ENCODE results near the gene EVC.

Gene EVC

GRCh38 chr4:5710961-5711478 lies at the start of gene EVC:
EVC (plus strand) TSS chr4:5711201; CDS start chr4:5711381, 180 bp downstream.
- peak; percentile 5 for DNase-seq (ENCODE audit: low spot score)

GRCh38 chr4:5661237-5661636 lies 49.8 kb upstream of the EVC start:
- no peak for DNase-seq (ENCODE audit: low spot score)

DNA sequence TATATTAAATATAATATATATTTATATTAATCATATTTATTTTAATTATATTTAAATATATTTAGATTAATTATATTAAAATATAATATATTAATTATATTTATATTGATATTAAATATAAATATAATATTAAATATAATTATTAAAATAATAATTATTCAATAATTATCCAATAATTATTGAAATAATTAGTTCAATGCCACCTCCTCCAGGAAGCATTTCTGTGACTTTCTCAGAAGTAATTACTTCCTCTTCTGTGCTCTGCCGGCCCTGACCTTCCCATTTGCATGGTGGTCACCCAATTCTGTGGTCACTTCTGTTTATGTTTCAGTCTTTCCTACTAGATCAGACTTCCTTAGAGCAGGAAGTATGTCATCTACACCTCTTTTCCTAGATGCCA lies 48.4 kb upstream of the EVC start:
- no peak for DNase-seq (ENCODE audit: low spot score)

DNA sequence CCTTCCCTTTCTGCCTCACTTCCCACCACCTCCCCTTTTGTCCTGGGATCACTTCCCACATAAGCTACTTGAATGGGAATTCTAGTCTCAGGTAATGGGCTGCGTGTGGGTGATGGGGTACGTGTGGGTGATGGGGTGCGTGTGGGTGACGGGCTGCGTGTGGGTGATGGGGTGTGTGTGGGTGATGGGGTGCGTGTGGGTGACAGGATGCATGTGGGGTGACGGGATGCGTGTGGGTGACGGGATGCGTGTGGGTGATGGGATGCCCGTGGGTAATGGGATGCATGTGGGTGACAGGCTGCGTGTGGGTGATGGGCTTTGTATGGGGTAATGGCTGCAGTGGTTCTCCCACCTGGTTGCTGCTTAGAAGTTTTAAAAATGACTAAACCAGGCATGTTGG lies 46.2 kb upstream of the EVC start:
- DNase-seq (ENCODE audit: low spot score): no peak

- no peak for DNase-seq (ENCODE audit: low spot score)
Measured at GRCh38 chr4:5666741-5667140, 44.3 kb upstream of the EVC start.

GRCh38 chr4:5676763-5677162 lies 34.2 kb upstream of the EVC start:
- no peak for DNase-seq (ENCODE audit: low spot score)

GRCh38 chr4:5678977-5679376 lies 32.0 kb upstream of the EVC start:
- DNase-seq (ENCODE audit: low spot score): no peak

DNA sequence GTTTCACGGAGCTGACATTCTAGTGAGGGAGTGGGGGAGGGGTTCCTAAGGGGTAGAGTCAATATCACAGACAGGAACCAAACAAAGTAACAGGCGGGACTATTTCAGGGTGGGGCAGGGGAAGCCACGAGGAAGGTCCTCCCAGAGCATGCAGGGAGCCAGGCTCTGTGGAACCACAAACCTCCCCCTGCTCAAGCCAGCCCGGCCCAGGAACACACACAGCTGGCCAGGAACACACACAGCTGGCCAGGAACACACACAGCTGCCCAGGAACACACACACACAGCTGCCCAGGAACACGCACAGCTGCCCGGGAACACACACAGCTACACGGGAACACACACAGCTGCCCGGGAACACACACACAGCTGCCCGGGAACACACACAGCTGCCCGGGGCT lies 27.4 kb upstream of the EVC start:
- DNase-seq (ENCODE audit: low spot score): no peak

DNA sequence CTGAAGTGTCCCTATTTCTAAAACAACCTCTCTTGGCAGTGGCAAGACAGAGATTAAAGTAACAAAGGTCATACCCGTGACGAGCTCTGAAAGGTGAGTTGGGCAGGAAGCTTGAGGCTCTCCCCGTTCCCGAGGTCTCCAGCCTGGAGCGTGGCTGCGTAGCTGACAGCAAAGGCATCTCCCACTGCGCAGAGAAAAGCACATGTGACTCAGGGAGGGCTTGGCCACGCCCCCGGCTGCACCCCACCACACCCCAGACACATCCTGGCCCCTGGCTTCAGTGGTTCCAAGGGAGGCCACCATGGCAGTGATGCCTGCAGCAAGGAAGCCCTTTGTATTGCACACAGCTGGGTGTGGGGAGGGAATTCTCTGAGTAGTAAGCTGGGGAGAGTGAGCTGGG lies 25.7 kb upstream of the EVC start:
- no peak for DNase-seq (ENCODE audit: low spot score)

DNA sequence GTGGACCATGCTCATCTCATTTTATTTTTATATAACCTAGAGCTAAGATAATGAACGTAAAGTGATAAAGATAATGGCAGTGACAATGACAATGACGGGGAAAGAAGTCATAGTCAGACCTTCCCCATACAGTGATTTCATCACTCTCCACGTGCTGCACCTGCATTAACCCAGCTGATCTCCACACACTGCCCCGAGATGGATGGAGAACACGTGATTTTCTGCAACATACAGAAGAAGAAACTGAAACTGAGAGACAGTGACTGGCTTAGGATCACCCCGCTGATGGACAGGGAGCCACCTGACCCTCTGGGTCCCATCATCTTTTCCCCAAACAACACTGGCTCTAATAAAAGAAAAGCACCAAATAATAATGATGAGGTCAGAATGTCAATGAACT lies 24.7 kb upstream of the EVC start:
- DNase-seq (ENCODE audit: low spot score): no peak

DNA sequence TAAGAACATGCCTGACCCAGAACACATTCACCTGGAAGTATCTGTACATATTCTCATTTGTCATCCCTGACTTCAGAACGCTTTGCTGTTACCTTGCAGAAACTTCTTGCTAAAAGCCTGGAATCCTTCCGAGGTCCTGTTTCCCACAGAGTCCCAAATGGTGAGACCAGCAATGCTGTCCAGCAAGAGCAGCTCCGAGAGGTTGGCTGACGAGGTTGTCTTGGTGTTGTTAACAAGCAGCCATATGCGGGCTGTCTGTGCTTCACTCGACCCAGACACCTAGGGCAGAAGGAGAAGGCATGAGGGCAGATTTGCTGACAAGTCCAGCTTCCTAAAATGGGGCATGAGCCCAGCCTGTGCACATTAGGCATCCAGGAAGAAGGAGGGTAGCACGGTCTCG lies 21.9 kb upstream of the EVC start:
- no peak for DNase-seq (ENCODE audit: low spot score)

DNA sequence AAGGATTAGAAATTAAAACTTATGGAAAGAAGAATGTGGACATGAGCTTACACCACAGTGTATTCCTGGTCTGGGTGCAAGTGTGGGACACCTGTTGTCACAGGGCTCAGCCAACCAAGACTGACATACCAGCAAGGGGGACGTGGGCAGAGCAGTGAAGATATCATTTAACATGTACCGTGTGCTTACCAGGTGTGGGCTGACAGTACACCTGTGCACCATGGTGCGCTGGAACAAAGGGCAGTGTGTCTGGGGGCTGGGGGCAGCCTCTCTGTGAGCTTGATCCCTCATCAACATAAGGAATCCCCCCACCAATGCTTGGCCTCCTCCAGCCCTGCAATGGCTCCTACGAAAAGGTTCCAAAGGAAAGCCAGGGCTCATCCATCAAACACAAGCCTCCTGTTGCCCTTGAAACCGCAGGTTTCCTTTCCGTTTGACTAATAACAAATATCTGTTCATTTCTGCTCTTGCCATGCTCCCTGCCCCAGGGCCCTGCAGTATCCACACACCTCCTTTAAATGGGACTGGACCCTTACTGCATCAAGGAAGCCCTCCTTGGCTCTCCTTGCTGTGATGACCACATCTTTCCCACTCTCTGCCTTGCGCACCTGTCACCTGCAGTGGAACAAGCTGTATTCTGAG lies 19.4 kb upstream of the EVC start:
- no peak for DNase-seq (ENCODE audit: low spot score)

GRCh38 chr4:5693871-5694270 lies 17.1 kb upstream of the EVC start:
- no peak for DNase-seq (ENCODE audit: low spot score)

- no peak for DNase-seq (ENCODE audit: low spot score)
Measured at GRCh38 chr4:5696341-5696740, 14.7 kb upstream of the EVC start.

GRCh38 chr4:5700459-5700858 lies 10.5 kb upstream of the EVC start:
- DNase-seq (ENCODE audit: low spot score): no peak

DNA sequence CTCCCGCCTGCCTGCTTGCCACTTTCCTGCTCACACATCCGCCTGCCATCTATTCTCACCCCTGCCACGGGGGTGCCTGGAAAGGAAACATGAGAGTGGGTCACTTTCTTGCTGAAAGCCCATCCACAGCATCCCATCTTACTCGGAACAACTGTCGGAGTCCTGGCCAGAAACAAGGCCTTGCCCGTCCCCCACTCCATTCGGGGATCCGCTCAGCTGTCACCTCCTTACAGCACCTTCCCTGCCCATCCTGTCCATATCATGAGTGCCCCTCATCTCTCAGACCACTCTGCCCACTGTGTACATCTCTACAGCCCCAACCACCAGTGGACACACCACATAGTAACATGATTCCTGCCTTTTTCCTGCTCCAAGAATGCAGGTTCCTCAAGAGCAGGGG lies 9.0 kb upstream of the EVC start:
- no peak for DNase-seq (ENCODE audit: low spot score)

GRCh38 chr4:5703831-5704230 lies 7.2 kb upstream of the EVC start:
- DNase-seq (ENCODE audit: low spot score): no peak

DNA sequence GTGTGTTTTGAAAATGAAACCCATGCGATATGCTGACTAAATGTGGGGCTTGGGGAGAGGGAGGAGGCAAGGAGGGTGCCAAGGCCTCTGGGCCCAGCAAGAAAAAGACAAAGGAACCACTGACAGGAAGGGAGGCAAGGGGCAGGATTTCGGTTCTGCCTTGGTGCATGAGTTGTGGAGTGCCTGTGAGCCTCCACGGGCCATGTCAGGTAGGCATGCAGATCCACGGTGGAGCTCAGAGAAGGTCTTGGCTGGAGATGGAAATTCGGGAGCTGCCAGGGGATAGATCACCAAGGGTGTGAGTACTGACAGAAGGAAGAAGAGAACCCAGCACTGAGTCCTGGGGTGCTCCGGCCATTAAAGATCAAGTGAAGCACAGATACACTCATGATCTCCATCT lies 6.7 kb upstream of the EVC start:
- no peak for DNase-seq (ENCODE audit: low spot score)

DNA sequence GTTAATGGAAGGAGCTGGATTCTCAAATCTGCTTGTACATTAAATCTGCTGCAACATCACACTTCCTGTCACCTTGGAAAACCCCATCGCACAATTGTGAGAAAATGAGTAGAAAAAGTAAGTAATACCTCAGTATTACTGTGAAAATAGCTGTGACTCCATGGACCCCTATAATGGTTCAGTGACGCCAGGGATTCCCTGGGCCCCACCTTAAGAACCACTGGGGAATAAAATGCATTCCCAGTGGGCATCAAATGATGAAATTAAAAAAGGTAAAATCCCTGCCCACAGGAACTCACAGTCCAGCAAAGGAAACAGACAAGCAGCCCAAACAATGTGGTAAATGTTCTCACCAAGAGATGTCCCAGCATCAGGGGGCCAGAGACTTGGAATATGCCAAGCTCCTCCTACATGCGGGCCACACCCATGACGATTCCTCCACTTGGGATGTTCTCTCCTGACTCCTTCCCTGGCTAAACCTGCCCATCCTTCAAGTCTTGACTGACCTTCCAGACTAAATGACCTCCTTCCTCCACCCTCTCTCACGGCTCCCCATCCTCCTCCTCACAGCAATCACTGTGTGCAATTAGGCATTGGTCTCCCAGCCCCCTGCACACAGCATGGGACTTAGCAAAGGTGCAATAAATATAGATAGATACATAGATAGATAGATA lies 5.2 kb upstream of the EVC start:
- DNase-seq (ENCODE audit: low spot score): no peak

DNA sequence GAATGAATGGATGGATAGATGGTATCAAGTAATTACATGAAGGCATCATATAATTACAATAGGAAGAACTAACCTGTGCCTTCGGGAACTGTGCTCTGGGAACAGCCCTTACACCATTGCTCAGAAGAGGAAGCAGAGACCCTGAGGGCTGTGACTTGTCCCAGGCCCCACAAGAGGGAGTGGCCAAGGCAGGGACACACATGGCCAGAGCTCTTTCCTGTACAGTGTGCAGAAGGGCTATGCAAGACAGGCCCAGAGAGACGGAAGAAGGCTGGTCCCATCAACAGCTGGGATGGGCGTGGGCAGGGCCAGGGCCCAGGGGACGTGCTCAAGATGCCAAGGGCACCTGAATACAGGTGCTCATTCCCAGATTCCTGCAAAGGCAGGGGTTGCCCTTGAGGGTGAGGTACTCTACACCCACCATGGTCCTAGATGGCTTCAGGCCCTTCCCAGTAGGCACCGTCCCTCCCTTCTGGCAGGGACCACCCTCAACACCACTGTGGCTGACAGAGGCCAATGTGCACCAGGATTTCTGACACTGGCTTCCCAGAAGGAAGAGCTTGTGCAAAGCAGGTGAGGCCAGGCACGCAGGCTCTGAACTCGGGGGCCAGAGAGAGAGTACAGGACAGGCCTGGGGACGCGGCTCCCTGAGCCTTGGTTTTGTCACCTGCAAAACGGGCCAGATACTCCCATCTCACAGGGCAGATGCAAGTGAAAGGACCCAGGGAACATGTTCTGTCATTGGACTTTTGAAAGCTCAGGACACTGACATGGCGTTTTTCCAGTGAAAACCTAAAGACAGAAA lies 4.3 kb upstream of the EVC start:
- DNase-seq (ENCODE audit: low spot score): no peak

GRCh38 chr4:5707366-5707765 lies 3.6 kb upstream of the EVC start:
- no peak for DNase-seq (ENCODE audit: low spot score)

DNA sequence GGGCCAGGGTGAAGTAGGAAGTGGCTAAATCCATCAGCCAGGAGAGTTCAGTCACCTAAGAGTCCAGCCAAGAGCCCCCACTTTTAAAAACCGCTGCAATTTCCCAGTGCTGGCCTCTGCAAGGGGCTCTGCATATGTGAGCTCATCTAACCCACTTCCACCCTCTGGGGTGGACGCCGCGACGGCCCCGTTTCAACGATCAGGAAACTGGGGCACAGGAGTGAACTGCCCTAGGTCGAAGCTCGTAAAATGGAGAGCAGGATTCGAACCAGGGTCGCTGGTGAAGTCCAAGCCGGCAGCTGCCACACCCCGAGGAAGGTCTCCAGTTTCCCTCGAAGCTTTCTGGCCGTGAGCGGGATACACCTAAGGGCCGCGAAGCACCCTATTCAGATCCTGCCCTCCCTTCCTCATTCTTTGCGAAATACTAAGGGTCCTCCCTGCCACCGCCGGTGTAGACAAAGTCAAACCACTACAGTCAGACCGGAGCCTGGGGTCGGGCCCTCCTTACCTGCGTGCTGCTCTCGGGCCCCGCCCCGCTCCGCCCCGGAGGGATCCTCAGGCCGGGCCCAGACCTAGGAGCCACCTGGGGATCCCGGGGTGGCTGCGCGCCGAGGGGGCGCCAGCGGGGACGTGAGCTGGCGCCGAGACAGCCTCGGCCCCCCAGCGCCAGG lies 3.1 kb upstream of the EVC start:
- DNase-seq (ENCODE audit: low spot score): no peak

Measured in CD4-positive, alpha-beta T cell treated with Interleukin-2 at 100 ng/mL for 4 hours (primary cell).